ENCODE results near the gene RRBP1.

DNA sequence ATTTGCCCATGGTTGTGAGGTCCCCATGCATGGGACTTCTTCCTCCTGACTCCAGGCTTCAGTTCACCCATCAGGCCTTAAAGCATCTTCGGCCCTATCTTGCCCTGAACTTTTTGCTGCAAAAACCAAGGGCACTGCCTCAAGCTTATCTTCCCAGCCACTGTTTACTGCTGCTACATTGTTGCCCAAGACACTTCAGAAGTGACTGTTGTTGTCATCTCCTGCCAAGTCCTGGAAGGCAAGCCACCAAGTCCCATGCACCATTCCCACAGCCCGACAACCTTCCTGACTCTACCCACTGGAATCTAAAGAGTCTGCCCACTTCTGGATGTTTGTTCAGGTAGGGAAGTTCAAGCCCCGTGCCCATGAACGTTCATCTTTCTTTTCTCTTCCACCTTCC, 30.2 kb upstream of the RRBP1 start:
- TF ChIP-seq, protein P1, sequence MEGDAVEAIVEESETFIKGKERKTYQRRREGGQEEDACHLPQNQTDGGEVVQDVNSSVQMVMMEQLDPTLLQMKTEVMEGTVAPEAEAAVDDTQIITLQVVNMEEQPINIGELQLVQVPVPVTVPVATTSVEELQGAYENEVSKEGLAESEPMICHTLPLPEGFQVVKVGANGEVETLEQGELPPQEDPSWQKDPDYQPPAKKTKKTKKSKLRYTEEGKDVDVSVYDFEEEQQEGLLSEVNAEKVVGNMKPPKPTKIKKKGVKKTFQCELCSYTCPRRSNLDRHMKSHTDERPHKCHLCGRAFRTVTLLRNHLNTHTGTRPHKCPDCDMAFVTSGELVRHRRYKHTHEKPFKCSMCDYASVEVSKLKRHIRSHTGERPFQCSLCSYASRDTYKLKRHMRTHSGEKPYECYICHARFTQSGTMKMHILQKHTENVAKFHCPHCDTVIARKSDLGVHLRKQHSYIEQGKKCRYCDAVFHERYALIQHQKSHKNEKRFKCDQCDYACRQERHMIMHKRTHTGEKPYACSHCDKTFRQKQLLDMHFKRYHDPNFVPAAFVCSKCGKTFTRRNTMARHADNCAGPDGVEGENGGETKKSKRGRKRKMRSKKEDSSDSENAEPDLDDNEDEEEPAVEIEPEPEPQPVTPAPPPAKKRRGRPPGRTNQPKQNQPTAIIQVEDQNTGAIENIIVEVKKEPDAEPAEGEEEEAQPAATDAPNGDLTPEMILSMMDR (IDR thresholded peaks at IDR 0.05): no peak
- TF ChIP-seq POLR2AphosphoS5 (IDR thresholded peaks at IDR 0.05): no peak

Measured in breast epithelium (tissue), 3 donors.